Measurements from ENCODE around the gene PCSK5.
"Not testable (repeated sequence)": the region's sequence is repeated elsewhere in the genome, so short reads cannot be mapped to it uniquely, and the experiment has no call there.

Gene PCSK5

GRCh38 chr9:76007935-76008334 is 117.5 kb downstream of the PCSK5 start:
- no peak for DNase-seq (ENCODE audit: low read depth)

GRCh38 chr9:76013809-76014208 is 123.3 kb downstream of the PCSK5 start:
- no peak for DNase-seq (ENCODE audit: low read depth)

- no peak for DNase-seq (ENCODE audit: low read depth)
Observed at GRCh38 chr9:76018235-76018634, 127.8 kb downstream of the PCSK5 start.

GRCh38 chr9:76018761-76019160 is 128.3 kb downstream of the PCSK5 start:
- no peak for DNase-seq (ENCODE audit: low read depth)

GRCh38 chr9:76020652-76021051 is 130.2 kb downstream of the PCSK5 start:
- DNase-seq (ENCODE audit: low read depth), result no peak

- DNase-seq (ENCODE audit: low read depth), result no peak
Observed at GRCh38 chr9:76022317-76022716, 131.8 kb downstream of the PCSK5 start.

GRCh38 chr9:76023715-76024195 is 133.3 kb downstream of the PCSK5 start:
- no peak for DNase-seq (ENCODE audit: low read depth)

GRCh38 chr9:76025286-76025685 is 134.8 kb downstream of the PCSK5 start:
- DNase-seq (ENCODE audit: low read depth), result no peak

- DNase-seq (ENCODE audit: low read depth), result no peak
Observed at GRCh38 chr9:76026796-76027195, 136.3 kb downstream of the PCSK5 start.

- no peak for DNase-seq (ENCODE audit: low read depth)
Observed at GRCh38 chr9:76027416-76027815, 136.9 kb downstream of the PCSK5 start.

GRCh38 chr9:76027861-76028260 is 137.4 kb downstream of the PCSK5 start:
- DNase-seq (ENCODE audit: low read depth), result no peak

- no peak for DNase-seq (ENCODE audit: low read depth)
Observed at GRCh38 chr9:76032038-76032796, 141.7 kb downstream of the PCSK5 start.

GRCh38 chr9:76032797-76033373 is 142.4 kb downstream of the PCSK5 start:
- DNase-seq (ENCODE audit: low read depth), result no peak

GRCh38 chr9:76034049-76034448 is 143.6 kb downstream of the PCSK5 start:
- DNase-seq (ENCODE audit: low read depth), result no peak

GRCh38 chr9:76036762-76037161 is 146.3 kb downstream of the PCSK5 start:
- no peak for DNase-seq (ENCODE audit: low read depth)

- no peak for DNase-seq (ENCODE audit: low read depth)
Observed at GRCh38 chr9:76037587-76038225, 147.2 kb downstream of the PCSK5 start.

- no peak for DNase-seq (ENCODE audit: low read depth)
Observed at GRCh38 chr9:76038431-76038830, 148.0 kb downstream of the PCSK5 start.

GRCh38 chr9:76044266-76044819 is 153.9 kb downstream of the PCSK5 start:
- DNase-seq (ENCODE audit: low read depth), result no peak

- DNase-seq (ENCODE audit: low read depth), result no peak
Observed at GRCh38 chr9:76045221-76045620, 154.7 kb downstream of the PCSK5 start.

GRCh38 chr9:76049341-76049740 is 158.9 kb downstream of the PCSK5 start:
- DNase-seq (ENCODE audit: low read depth), result no peak

GRCh38 chr9:76067696-76068095 is 177.2 kb downstream of the PCSK5 start:
- no peak for DNase-seq (ENCODE audit: low read depth)

- no peak for DNase-seq (ENCODE audit: low read depth)
Observed at GRCh38 chr9:76077537-76077936, 187.1 kb downstream of the PCSK5 start.

GRCh38 chr9:76081281-76081680 is 190.8 kb downstream of the PCSK5 start:
- not testable (repeated sequence) for DNase-seq (ENCODE audit: low read depth)
